Peyer's patch (tissue), 4 donors: ENCODE results near the gene CHRDL2. TPM values are rescaled to one million over a fixed set of nuclear protein-coding genes. Genes with fewer than 3 reads are reported as not detected.
"Not testable (repeated sequence)": the region's sequence is repeated elsewhere in the genome, so short reads cannot be mapped to it uniquely, and the experiment has no call there.

Source experiments
- DNase-seq, 3 donors: peaks; one replicate each; pipeline ENCODE4 v3.0.0-alpha.2; 2017 to 2019
- H3K27ac ChIP-seq, 4 donors: fragments of 200-600 bp; sonication (generic); one replicate each; pipeline ENCODE4 v1.5.1; 2016 to 2019
- H3K27me3 ChIP-seq, 2 donors: fragments of 200-600 bp; sonication (generic); one replicate each; pipeline ENCODE4 v1.5.1; 2019
- H3K36me3 ChIP-seq, 3 donors: fragments of 200-600 bp; sonication (generic); one replicate each; pipeline ENCODE4 v1.5.1; 2016 to 2019
- H3K4me1 ChIP-seq, 4 donors: fragments of 200-600 bp; sonication (generic); one replicate each; pipeline ENCODE4 v1.5.1; 2016 to 2019
- H3K4me3 ChIP-seq, 4 donors: fragments of 200-600 bp; sonication (generic); 1 replicate in 3 of 4; 2 replicates in 1 of 4; pipeline ENCODE4 v1.5.1; 2016 to 2019; ENCODE audit warnings: mild to moderate bottlenecking in 1 of 4
- H3K9me3 ChIP-seq, 4 donors: fragments of 200-600 bp; sonication (generic); one replicate each; pipeline ENCODE4 v1.5.1; 2016 to 2019; ENCODE audit warnings: mild to moderate bottlenecking in 1 of 4
- CTCF ChIP-seq, 6 experiments: fragments of 450-650 bp in 4 of 6; fragments of 200-600 bp in 2 of 6; sonication (generic) in 1 of 6; IDR thresholded peaks; one replicate each; pipeline ENCODE4 v1.5.1; 2017 to 2019; ENCODE audit warnings: antibody characterized with exemption in 6 of 6, mild to moderate bottlenecking in 3 of 6, moderate library complexity in 1 of 6
- POLR2A ChIP-seq, 2 donors: fragments of 450-650 bp; IDR thresholded peaks; one replicate each; pipeline ENCODE4 v1.5.1; 2017; ENCODE audit warnings: antibody characterized with exemption in 2 of 2, mild to moderate bottlenecking in 2 of 2, moderate library complexity in 2 of 2
- total RNA-seq, 4 donors: library from RNA; depleted of rRNA; stranded (reverse); fragments of >200 nt; gene quantifications; one replicate each; pipeline ENCODE4 v1.1.0, GENCODE V29; 2016

The CHRDL2 gene
- total RNA-seq, 4 donors from 2014 or later, result not detected

GRCh38 chr11:74769055-74769707 lies 38.0 kb upstream of the CHRDL2 start:
- no peaks in the 10 kb centered on the region for H3K36me3 ChIP-seq
- no peak for DNase-seq
- peaks cover 0 to 5% (median 2%) of the 10 kb centered on the region in 4 donors for H3K4me1 ChIP-seq
- TF ChIP-seq CTCF (IDR thresholded peaks at IDR 0.05), result no peak
- TF ChIP-seq POLR2A (IDR thresholded peaks at IDR 0.05), result no peak
- no peak overlapping the region for H3K4me3 ChIP-seq
- no peaks in the 10 kb centered on the region for H3K27me3 ChIP-seq
- H3K27ac ChIP-seq, result no peak overlapping the region
- H3K9me3 ChIP-seq, result no peaks in the 10 kb centered on the region

GRCh38 chr11:74768172-74768651 lies 37.0 kb upstream of the CHRDL2 start:
- H3K27me3 ChIP-seq, H3K4me1 ChIP-seq, H3K36me3 ChIP-seq, H3K27ac ChIP-seq, H3K9me3 ChIP-seq, H3K4me3 ChIP-seq: not testable (repeated sequence)
- peak in 2 of 3 donors; percentile 46 to 51 for DNase-seq

GRCh38 chr11:74766905-74767304 lies 35.7 kb upstream of the CHRDL2 start:
- Histone ChIP-seq H3K4me3 (no peak overlapping the region), H3K27me3 (no peaks in the 10 kb centered on the region), H3K36me3 (no peaks in the 10 kb centered on the region), H3K9me3 (no peaks in the 10 kb centered on the region), H3K4me1 (peaks cover 0 to 5% (median 2%) of the 10 kb centered on the region in 4 donors), H3K27ac (no peak overlapping the region)
- TF ChIP-seq CTCF (IDR thresholded peaks at IDR 0.05), result no peak
- TF ChIP-seq POLR2A (IDR thresholded peaks at IDR 0.05), result no peak
- no peak for DNase-seq

GRCh38 chr11:74756571-74756970 lies 25.3 kb upstream of the CHRDL2 start:
- H3K9me3 ChIP-seq, result no peaks in the 10 kb centered on the region
- no peak overlapping the region for H3K27ac ChIP-seq
- H3K4me1 ChIP-seq, result peaks cover 0 to 15% (median 0%) of the 10 kb centered on the region in 4 donors
- H3K36me3 ChIP-seq, result no peaks in the 10 kb centered on the region
- TF ChIP-seq POLR2A (IDR thresholded peaks at IDR 0.05) (no peak), CTCF (IDR thresholded peaks at IDR 0.05) (no peak)
- no peak overlapping the region for H3K4me3 ChIP-seq
- no peak for DNase-seq
- no peaks in the 10 kb centered on the region for H3K27me3 ChIP-seq

- no peak overlapping the region for H3K27ac ChIP-seq
- no peak for TF ChIP-seq POLR2A (IDR thresholded peaks at IDR 0.05)
- TF ChIP-seq CTCF (IDR thresholded peaks at IDR 0.05), result no peak
- no peaks in the 10 kb centered on the region for H3K27me3 ChIP-seq
- no peak overlapping the region for H3K4me3 ChIP-seq
- no peaks in the 10 kb centered on the region for H3K36me3 ChIP-seq
- H3K4me1 ChIP-seq, result peaks cover 0 to 15% (median 0%) of the 10 kb centered on the region in 4 donors
- DNase-seq, result no peak
- H3K9me3 ChIP-seq, result no peaks in the 10 kb centered on the region
Observed at GRCh38 chr11:74755395-74755995, 24.3 kb upstream of the CHRDL2 start.

- TF ChIP-seq CTCF (IDR thresholded peaks at IDR 0.05) (no peak), POLR2A (IDR thresholded peaks at IDR 0.05) (no peak)
- H3K4me3 ChIP-seq, result peak overlapping the region in 1 of 4 donors; percentile 26
- no peaks in the 10 kb centered on the region for H3K36me3 ChIP-seq
- H3K9me3 ChIP-seq, result no peaks in the 10 kb centered on the region
- H3K4me1 ChIP-seq, result peaks cover 0 to 23% (median 2%) of the 10 kb centered on the region in 4 donors
- H3K27ac ChIP-seq, result peak overlapping the region in 1 of 4 donors; percentile 21
- no peaks in the 10 kb centered on the region for H3K27me3 ChIP-seq
- DNase-seq, result no peak
Observed at GRCh38 chr11:74754507-74755252, 23.5 kb upstream of the CHRDL2 start.
